Tibial nerve (tissue), 4 donors: ENCODE results near the gene SYNJ2. TPM values are rescaled to one million over a fixed set of nuclear protein-coding genes. Genes with fewer than 3 reads are reported as not detected.
"Not testable (repeated sequence)": the region's sequence is repeated elsewhere in the genome, so short reads cannot be mapped to it uniquely, and the experiment has no call there.

Experiments used
- DNase-seq, 2 donors: peaks; one replicate each; pipeline ENCODE4 v3.0.0-alpha.2; 2019; ENCODE audit warnings: low spot score in 2 of 2
- H3K27ac ChIP-seq, 4 donors: fragments of 200-600 bp; sonication (generic) in 3 of 4; one replicate each; pipeline ENCODE4 v1.5.1; 2017 to 2019; ENCODE audit warnings: mild to moderate bottlenecking in 1 of 4
- H3K27me3 ChIP-seq, 2 donors: fragments of 200-600 bp; sonication (generic) in 1 of 2; one replicate each; pipeline versions ENCODE4 v1.5.1 to v1.6.0; 2017 to 2019
- H3K36me3 ChIP-seq, 3 donors: fragments of 200-600 bp; sonication (generic); one replicate each; pipeline ENCODE4 v1.5.1; 2018 to 2019
- H3K4me1 ChIP-seq, 4 donors: fragments of 200-600 bp; sonication (generic) in 3 of 4; one replicate each; pipeline ENCODE4 v1.5.1; 2017 to 2019
- H3K4me3 ChIP-seq, 4 donors: fragments of 200-600 bp; sonication (generic) in 3 of 4; one replicate each; pipeline ENCODE4 v1.5.1; 2017 to 2019; ENCODE audit warnings: mild to moderate bottlenecking in 1 of 4, moderate library complexity in 1 of 4
- H3K9me3 ChIP-seq, 4 donors: fragments of 200-600 bp; sonication (generic) in 3 of 4; one replicate each; pipeline ENCODE4 v1.5.1; 2017 to 2019
- EP300 ChIP-seq, 2 donors: sonication (generic); formaldehyde crosslinking; IDR thresholded peaks; one replicate each; pipeline ENCODE4 v1.6.1; 2017; ENCODE audit warnings: antibody characterized with exemption in 2 of 2, mild to moderate bottlenecking in 1 of 2
- POLR2A ChIP-seq, 2 donors: fragments of 450-650 bp; IDR thresholded peaks; one replicate each; pipeline ENCODE4 v1.6.1; 2017; ENCODE audit warnings: antibody characterized with exemption in 2 of 2, mild to moderate bottlenecking in 2 of 2, moderate library complexity in 2 of 2
- WGBS, 2 donors: methylation state at CpG; one replicate each; pipeline ENCODE4 v1.1.5; 2018; 5-methylcytosine and 5-hydroxymethylcytosine counted together
- total RNA-seq, 4 donors: library from RNA; depleted of rRNA; stranded (reverse); fragments of >200 nt; gene quantifications; one replicate each; pipeline ENCODE4 v1.1.0, GENCODE V29; 2016
- TF ChIP-seq, protein P1 (sequence below), 5 experiments: fragments of 200-600 bp in 3 of 5; fragments of 450-650 bp in 2 of 5; sonication (generic) in 3 of 5; IDR thresholded peaks; one replicate each; pipeline ENCODE4 v1.5.1; 2016 to 2019; ENCODE audit warnings: antibody characterized with exemption in 5 of 5, mild to moderate bottlenecking in 3 of 5, moderate library complexity in 2 of 5

SYNJ2 gene
- total RNA-seq, 4 donors from 2014 or later = 4.4 to 10.5 (median 5.6) TPM

DNA sequence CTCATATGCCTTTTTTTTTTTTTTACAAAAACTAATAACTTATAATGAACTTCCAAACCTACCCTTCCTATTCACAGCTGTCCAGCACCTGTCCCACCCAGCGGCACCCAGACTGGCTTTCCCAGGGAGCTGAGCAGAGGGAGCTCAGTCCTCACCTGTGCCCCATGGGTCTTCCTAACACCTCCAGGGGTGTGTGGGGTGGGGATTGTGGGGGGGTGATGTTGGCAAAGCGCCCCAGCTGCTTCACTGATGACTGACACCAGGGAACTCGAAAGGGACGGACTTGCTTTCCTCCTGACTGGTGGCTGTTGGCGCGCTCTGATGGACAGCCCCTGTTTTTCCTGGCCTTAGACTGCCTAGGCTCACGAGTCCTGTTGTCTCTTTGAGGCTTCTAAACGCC lies 14.2 kb upstream of the SYNJ2 start:
- 75 to 84% methylated on average over 8 of the region's 8 CpGs for WGBS, 2 donors
- TF ChIP-seq, protein P1, sequence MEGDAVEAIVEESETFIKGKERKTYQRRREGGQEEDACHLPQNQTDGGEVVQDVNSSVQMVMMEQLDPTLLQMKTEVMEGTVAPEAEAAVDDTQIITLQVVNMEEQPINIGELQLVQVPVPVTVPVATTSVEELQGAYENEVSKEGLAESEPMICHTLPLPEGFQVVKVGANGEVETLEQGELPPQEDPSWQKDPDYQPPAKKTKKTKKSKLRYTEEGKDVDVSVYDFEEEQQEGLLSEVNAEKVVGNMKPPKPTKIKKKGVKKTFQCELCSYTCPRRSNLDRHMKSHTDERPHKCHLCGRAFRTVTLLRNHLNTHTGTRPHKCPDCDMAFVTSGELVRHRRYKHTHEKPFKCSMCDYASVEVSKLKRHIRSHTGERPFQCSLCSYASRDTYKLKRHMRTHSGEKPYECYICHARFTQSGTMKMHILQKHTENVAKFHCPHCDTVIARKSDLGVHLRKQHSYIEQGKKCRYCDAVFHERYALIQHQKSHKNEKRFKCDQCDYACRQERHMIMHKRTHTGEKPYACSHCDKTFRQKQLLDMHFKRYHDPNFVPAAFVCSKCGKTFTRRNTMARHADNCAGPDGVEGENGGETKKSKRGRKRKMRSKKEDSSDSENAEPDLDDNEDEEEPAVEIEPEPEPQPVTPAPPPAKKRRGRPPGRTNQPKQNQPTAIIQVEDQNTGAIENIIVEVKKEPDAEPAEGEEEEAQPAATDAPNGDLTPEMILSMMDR (IDR thresholded peaks at IDR 0.05) = no peak
- TF ChIP-seq POLR2A (IDR thresholded peaks at IDR 0.05) (no peak), EP300 (IDR thresholded peaks at IDR 0.05) (no peak)
- Histone ChIP-seq H3K27me3 (no peaks in the 10 kb centered on the region), H3K4me1 (no peaks in the 10 kb centered on the region), H3K4me3 (no peak overlapping the region), H3K27ac (no peak overlapping the region), H3K36me3 (no peaks in the 10 kb centered on the region), H3K9me3 (no peaks in the 10 kb centered on the region)
- no peak for DNase-seq

DNA sequence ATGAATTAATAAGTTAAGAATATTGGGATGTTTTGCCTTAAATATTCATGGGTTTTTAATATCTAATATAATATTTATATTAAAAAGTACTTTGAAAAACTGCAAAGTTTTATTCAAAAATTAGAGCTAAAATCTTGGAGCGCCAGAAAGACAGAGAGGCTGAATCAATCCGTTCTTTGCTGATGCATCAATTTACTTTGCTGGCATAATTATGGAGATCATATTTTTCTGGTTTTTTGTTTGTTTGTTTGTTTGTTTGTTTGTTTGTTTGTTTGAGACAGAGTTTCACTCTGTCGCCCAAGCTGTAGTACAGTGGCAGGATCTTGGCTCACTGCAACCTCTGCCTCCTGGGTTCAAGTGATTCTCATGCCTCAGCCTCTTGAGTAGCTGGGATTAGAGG lies 9.5 kb upstream of the SYNJ2 start:
- 85 to 87% methylated on average over 3 of the region's 3 CpGs for WGBS, 2 donors

DNA sequence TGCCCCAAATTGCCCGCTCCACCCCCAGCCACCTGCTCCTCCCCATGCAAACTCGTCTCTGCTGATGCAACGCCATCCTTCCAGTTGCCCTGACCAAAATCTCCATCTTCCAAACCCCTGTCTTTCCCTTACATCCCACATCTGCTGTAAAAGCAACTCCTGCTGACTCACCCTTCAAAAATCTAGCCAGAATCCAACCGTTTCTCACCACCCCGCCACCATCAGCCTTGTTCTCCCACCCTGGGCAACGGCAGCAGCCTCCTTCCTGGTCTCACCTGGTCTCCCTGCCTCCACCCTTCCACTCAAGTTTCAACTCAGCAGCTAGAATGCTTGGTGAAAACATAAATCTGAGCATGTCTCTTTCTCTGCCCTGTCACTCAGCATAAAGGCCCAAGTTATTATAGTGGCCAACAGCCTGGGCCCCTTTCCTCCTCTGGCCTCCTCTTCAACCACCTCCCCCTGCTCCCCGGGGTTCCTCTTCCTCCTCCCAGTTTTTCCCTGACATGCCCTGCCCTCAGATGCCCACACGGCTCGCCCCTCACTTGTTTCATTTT lies 7.2 kb upstream of the SYNJ2 start:
- Histone ChIP-seq H3K9me3 (no peaks in the 10 kb centered on the region), H3K4me1 (no peaks in the 10 kb centered on the region), H3K27ac (no peak overlapping the region), H3K36me3 (no peaks in the 10 kb centered on the region), H3K27me3 (no peaks in the 10 kb centered on the region), H3K4me3 (no peak overlapping the region)
- TF ChIP-seq POLR2A (IDR thresholded peaks at IDR 0.05) = no peak
- TF ChIP-seq EP300 (IDR thresholded peaks at IDR 0.05) = no peak
- TF ChIP-seq, protein P1 (IDR thresholded peaks at IDR 0.05) = no peak
- 78% methylated on average over 9 of the region's 9 CpGs for WGBS, 2 donors
- no peak for DNase-seq

More for the DNA sequence above, 9.5 kb upstream of the SYNJ2 start:
- H3K27ac ChIP-seq, DNase-seq, H3K4me1 ChIP-seq, H3K36me3 ChIP-seq, H3K9me3 ChIP-seq, H3K27me3 ChIP-seq, H3K4me3 ChIP-seq: not testable (repeated sequence)

DNA sequence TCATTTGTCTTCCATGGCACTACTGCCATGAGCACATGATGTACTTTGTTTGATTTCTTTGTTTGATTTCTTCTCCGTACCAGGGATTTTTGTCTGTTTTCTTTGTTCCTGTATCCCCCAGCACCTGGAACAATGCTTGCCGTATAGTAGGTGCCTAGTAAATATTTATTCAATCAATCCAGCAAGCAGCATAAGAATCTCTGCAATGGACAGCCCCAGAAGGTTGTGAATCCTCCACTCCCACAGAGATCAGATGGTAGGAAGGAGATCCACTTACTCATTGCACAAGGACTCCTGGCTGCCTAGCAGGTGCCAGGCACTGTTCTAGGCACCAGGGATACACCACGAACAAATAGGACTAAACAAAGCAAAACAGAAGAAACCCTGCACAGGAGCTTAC lies 6.7 kb upstream of the SYNJ2 start:
- Histone ChIP-seq H3K9me3 (no peaks in the 10 kb centered on the region), H3K4me1 (no peaks in the 10 kb centered on the region), H3K4me3 (no peak overlapping the region), H3K27me3 (no peaks in the 10 kb centered on the region), H3K27ac (no peak overlapping the region), H3K36me3 (no peaks in the 10 kb centered on the region)
- no peak for TF ChIP-seq EP300 (IDR thresholded peaks at IDR 0.05)
- no peak for DNase-seq
- 88 to 95% methylated on average over 3 of the region's 3 CpGs for WGBS, 2 donors

DNA sequence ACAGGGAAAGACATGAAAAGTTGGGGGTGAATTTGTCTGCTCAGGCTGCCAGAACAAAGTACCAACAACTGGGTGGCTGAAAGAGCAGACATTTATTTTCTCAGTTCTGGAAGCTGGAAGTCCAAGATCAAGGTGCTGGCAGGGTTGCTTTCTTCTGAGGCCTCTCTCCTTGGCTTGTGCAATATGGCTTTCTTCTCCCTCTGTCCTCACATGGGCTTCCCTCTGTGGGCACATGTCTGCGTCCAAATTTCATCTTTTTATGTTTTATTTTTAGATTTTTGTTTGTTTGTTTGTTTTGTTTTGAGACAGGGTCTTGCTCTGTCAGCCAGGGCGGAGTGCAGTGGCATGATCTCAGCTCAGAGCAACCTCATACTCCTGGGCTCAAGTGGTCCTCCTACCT lies 6.2 kb upstream of the SYNJ2 start:
- no peak for TF ChIP-seq EP300 (IDR thresholded peaks at IDR 0.05)
- TF ChIP-seq, protein P1 (IDR thresholded peaks at IDR 0.05) = no peak
- no peak for TF ChIP-seq POLR2A (IDR thresholded peaks at IDR 0.05)
- WGBS, 2 donors = 88% methylated on average over 2 of the region's 2 CpGs
- H3K4me1 ChIP-seq = no peaks in the 10 kb centered on the region
- H3K27me3 ChIP-seq = no peaks in the 10 kb centered on the region
- no peak overlapping the region for H3K4me3 ChIP-seq
- no peaks in the 10 kb centered on the region for H3K36me3 ChIP-seq
- no peak overlapping the region for H3K27ac ChIP-seq
- no peaks in the 10 kb centered on the region for H3K9me3 ChIP-seq
- no peak for DNase-seq

DNA sequence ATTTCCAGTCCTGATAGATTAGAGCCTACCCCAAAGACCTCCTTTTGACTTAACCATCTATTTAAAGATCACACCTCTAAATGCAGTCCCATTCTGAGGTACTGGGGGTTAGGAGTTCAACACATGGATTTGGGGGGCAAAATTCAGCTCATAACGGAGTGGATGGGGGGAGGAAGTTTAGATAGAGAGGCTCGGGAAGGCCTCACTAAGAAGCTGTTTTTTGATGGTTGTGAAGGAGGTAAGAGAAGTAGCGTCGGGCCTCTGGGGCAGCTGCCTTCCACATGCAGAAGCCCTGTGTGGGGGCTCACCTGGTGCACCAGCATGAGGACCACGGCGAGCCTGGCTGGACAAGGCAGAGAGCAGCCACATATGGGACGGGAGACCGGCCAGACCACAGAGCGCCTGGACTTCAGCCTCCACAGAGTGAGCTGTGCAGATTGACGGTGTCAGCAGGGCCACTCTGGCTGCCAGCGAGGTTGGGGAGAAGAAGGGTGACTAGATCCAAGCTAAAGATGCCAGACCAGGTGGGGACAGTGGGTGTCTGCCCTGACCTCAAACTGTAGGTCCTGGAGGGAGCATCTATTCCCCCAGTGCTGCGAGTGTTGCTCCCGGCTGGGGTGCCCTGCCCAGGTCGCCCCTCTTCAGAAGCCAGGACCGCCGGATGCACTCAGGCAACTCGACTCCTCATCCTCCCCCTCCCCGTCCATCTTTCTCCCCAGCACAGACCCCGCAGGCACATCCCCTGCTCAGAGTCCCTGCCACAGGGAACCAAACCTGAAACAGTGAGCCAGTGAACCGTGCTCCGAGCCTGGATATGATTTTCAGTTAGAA lies 5.1 kb upstream of the SYNJ2 start:
- peaks cover 0 to 8% of the 10 kb centered on the region in 2 donors for H3K27me3 ChIP-seq
- WGBS, 2 donors = 88% methylated on average over 19 to 21 of the region's 21 CpGs
- no peaks in the 10 kb centered on the region for H3K9me3 ChIP-seq
- peaks cover 0 to 4% (median 0%) of the 10 kb centered on the region in 4 donors for H3K4me1 ChIP-seq
- no peak for TF ChIP-seq EP300 (IDR thresholded peaks at IDR 0.05)
- TF ChIP-seq POLR2A (IDR thresholded peaks at IDR 0.05) = no peak
- TF ChIP-seq, protein P1 (IDR thresholded peaks at IDR 0.05) = no peak
- H3K27ac ChIP-seq = no peak overlapping the region
- no peaks in the 10 kb centered on the region for H3K36me3 ChIP-seq
- H3K4me3 ChIP-seq = no peak overlapping the region
- no peak for DNase-seq
